ENCODE data around the gene PLEKHB2. TPM values are rescaled to one million over a fixed set of nuclear protein-coding genes. Genes with fewer than 3 reads are reported as not detected.

The PLEKHB2 gene
- total RNA-seq, 1 experiment from 2014 or later: 65.6 TPM

- TF ChIP-seq MYBL2 (CRISPR knock-in tag; IDR thresholded peaks at IDR 0.05): no peak
- TF ChIP-seq RORB (CRISPR knock-in tag; IDR thresholded peaks at IDR 0.05): no peak
- no peak for TF ChIP-seq NR2C2 (CRISPR knock-in tag; IDR thresholded peaks at IDR 0.05)
- TF ChIP-seq ZNF416 (CRISPR knock-in tag; IDR thresholded peaks at IDR 0.05): no peak
- TF ChIP-seq TEAD1 (CRISPR knock-in tag; IDR thresholded peaks at IDR 0.05): no peak
- TF ChIP-seq, protein P1, sequence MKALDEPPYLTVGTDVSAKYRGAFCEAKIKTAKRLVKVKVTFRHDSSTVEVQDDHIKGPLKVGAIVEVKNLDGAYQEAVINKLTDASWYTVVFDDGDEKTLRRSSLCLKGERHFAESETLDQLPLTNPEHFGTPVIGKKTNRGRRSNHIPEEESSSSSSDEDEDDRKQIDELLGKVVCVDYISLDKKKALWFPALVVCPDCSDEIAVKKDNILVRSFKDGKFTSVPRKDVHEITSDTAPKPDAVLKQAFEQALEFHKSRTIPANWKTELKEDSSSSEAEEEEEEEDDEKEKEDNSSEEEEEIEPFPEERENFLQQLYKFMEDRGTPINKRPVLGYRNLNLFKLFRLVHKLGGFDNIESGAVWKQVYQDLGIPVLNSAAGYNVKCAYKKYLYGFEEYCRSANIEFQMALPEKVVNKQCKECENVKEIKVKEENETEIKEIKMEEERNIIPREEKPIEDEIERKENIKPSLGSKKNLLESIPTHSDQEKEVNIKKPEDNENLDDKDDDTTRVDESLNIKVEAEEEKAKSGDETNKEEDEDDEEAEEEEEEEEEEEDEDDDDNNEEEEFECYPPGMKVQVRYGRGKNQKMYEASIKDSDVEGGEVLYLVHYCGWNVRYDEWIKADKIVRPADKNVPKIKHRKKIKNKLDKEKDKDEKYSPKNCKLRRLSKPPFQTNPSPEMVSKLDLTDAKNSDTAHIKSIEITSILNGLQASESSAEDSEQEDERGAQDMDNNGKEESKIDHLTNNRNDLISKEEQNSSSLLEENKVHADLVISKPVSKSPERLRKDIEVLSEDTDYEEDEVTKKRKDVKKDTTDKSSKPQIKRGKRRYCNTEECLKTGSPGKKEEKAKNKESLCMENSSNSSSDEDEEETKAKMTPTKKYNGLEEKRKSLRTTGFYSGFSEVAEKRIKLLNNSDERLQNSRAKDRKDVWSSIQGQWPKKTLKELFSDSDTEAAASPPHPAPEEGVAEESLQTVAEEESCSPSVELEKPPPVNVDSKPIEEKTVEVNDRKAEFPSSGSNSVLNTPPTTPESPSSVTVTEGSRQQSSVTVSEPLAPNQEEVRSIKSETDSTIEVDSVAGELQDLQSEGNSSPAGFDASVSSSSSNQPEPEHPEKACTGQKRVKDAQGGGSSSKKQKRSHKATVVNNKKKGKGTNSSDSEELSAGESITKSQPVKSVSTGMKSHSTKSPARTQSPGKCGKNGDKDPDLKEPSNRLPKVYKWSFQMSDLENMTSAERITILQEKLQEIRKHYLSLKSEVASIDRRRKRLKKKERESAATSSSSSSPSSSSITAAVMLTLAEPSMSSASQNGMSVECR (CRISPR knock-in tag; IDR thresholded peaks at IDR 0.05; ENCODE audit: borderline replicate concordance): no peak
- TF ChIP-seq NFE2L1 (CRISPR knock-in tag; IDR thresholded peaks at IDR 0.05): no peak
- TF ChIP-seq PRRX2 (CRISPR knock-in tag; IDR thresholded peaks at IDR 0.05): no peak
- TF ChIP-seq ZNF281 (CRISPR knock-in tag; IDR thresholded peaks at IDR 0.05): no peak
- no peaks in the 10 kb centered on the region; the same call in 1 of the 2 replicates for H3K27me3 Mint-ChIP-seq (ENCODE audit: low read depth)
- POLR2A ChIA-PET: no interaction called here
These were observed 18.1 kb downstream of the PLEKHB2 start for GRCh38 chr2:131123192-131123591.

GRCh38 chr2:131125195-131125757, 20.1 kb downstream of the PLEKHB2 start:
- H3K27ac Mint-ChIP-seq: peak overlapping the region; percentile 45; the same call in 1 of the 2 replicates
- H3K36me3 Mint-ChIP-seq: peaks cover 70% of the 10 kb centered on the region
- no peak for TF ChIP-seq USF2 (CRISPR knock-in tag; IDR thresholded peaks at IDR 0.05)
- TF ChIP-seq KAT7 (CRISPR knock-in tag; IDR thresholded peaks at IDR 0.05; ENCODE audit: borderline replicate concordance): no peak
- TF ChIP-seq ESRRA (CRISPR knock-in tag; IDR thresholded peaks at IDR 0.05; ENCODE audit: borderline replicate concordance): no peak
- TF ChIP-seq, protein P2, sequence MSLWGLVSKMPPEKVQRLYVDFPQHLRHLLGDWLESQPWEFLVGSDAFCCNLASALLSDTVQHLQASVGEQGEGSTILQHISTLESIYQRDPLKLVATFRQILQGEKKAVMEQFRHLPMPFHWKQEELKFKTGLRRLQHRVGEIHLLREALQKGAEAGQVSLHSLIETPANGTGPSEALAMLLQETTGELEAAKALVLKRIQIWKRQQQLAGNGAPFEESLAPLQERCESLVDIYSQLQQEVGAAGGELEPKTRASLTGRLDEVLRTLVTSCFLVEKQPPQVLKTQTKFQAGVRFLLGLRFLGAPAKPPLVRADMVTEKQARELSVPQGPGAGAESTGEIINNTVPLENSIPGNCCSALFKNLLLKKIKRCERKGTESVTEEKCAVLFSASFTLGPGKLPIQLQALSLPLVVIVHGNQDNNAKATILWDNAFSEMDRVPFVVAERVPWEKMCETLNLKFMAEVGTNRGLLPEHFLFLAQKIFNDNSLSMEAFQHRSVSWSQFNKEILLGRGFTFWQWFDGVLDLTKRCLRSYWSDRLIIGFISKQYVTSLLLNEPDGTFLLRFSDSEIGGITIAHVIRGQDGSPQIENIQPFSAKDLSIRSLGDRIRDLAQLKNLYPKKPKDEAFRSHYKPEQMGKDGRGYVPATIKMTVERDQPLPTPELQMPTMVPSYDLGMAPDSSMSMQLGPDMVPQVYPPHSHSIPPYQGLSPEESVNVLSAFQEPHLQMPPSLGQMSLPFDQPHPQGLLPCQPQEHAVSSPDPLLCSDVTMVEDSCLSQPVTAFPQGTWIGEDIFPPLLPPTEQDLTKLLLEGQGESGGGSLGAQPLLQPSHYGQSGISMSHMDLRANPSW (CRISPR knock-in tag; conservative IDR thresholded peaks at IDR 0.05; ENCODE audit: low read depth): no peak
- no peak for TF ChIP-seq PRDM15 (CRISPR knock-in tag; IDR thresholded peaks at IDR 0.05)
- TF ChIP-seq, protein P3, sequence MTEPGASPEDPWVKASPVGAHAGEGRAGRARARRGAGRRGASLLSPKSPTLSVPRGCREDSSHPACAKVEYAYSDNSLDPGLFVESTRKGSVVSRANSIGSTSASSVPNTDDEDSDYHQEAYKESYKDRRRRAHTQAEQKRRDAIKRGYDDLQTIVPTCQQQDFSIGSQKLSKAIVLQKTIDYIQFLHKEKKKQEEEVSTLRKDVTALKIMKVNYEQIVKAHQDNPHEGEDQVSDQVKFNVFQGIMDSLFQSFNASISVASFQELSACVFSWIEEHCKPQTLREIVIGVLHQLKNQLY (CRISPR knock-in tag; IDR thresholded peaks at IDR 0.05): no peak
- no peak for TF ChIP-seq FOXJ3 (CRISPR knock-in tag; IDR thresholded peaks at IDR 0.05; ENCODE audit: borderline replicate concordance)
- TF ChIP-seq PRRX2 (CRISPR knock-in tag; IDR thresholded peaks at IDR 0.05): no peak

More at GRCh38 chr2:131123192-131123591, 18.1 kb downstream of the PLEKHB2 start:
- Mint-ChIP-seq H3K9me3 (no peaks in the 10 kb centered on the region), H3K4me1 (peaks cover 3% of the 10 kb centered on the region), H3K27ac (no peak overlapping the region), H3K4me3 (no peak overlapping the region), H3K36me3 (peaks cover 50% of the 10 kb centered on the region)
- CTCF ChIA-PET: interaction anchor here (0.7 kb wide), 1 partner anchor 271 kb away, joined by 3 read pairs; no protein-coding TSS in a partner anchor
- DNase-seq (ENCODE audit: low spot score) (no peak), ATAC-seq (no peak)

More at GRCh38 chr2:131125195-131125757, 20.1 kb downstream of the PLEKHB2 start:
- peaks cover 3% of the 10 kb centered on the region for H3K27me3 Mint-ChIP-seq (ENCODE audit: low read depth)
- H3K9me3 Mint-ChIP-seq: peaks cover 3% of the 10 kb centered on the region; the same call in 1 of the 2 replicates
- H3K4me1 Mint-ChIP-seq: peaks cover 6% of the 10 kb centered on the region
- no peak for ATAC-seq
- no peak overlapping the region for H3K4me3 Mint-ChIP-seq
- ChIA-PET CTCF (interaction anchor here (1.1 kb wide), 1 partner anchor 289 kb away, joined by 4 read pairs; no protein-coding TSS in a partner anchor), POLR2A (no interaction called here)
- DNase-seq (ENCODE audit: low spot score): no peak
